ENCODE measurements around the gene TRPV2. TPM values are rescaled to one million over a fixed set of nuclear protein-coding genes. Genes with fewer than 3 reads are reported as not detected.

The TRPV2 gene
- total and polyA plus RNA-seq, 10 of the 15 experiments (the other 5 are each of a cell fraction or from before 2014, with no cell fraction given): 8.9 to 94.4 (median 54.1) TPM

DNA sequence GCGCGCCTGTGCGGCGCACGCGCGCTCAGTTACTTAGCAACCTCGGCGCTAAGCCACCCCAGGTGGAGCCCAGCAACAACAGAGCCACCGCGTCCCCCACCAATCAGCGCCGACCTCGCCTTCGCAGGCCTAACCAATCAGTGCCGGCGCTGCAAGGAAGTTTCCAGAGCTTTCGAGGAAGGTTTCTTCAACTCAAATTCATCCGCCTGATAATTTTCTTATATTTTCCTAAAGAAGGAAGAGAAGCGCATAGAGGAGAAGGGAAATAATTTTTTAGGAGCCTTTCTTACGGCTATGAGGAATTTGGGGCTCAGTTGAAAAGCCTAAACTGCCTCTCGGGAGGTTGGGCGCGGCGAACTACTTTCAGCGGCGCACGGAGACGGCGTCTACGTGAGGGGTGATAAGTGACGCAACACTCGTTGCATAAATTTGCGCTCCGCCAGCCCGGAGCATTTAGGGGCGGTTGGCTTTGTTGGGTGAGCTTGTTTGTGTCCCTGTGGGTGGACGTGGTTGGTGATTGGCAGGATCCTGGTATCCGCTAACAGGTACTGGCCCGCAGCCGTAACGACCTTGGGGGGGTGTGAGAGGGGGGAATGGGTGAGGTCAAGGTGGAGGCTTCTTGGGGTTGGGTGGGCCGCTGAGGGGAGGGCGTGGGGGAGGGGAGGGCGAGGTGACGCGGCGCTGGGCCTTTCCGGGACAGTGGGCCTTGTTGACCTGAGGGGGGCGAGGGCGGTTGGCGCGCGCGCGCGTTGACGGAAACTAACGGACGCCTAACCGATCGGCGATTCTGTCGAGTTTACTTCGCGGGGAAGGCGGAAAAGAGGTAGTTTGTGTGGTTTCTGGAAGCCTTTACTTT lies 34.5 kb upstream of the TRPV2 start, which contains the start of gene UBB (continued):
- TF ChIP-seq E4F1 (IDR thresholded peaks at IDR 0.05; ENCODE audit: borderline replicate concordance, partially characterized antibody) (peak; percentile 50), SMC3 (IDR thresholded peaks at IDR 0.05; ENCODE audit: borderline replicate concordance, low read length) (0 out of 2 replicates have a peak, but pooled peaks have one; percentile 9), POLR2AphosphoS5 (IDR thresholded peaks at IDR 0.05; ENCODE audit: low read length) (peak; percentile 100), MXI1 (IDR thresholded peaks at IDR 0.05; ENCODE audit: low read depth, low read length) (no peak), SMAD1 (IDR thresholded peaks at IDR 0.05; ENCODE audit: low read depth, partially characterized antibody) (peak; percentile 95), JUNB (IDR thresholded peaks at IDR 0.05) (peak; percentile 18; the same call in 1 of the 2 replicates), POU2F2 (IDR thresholded peaks at IDR 0.05; ENCODE audit: borderline replicate concordance, low read depth, low read length) (peak; percentile 100), PML (IDR thresholded peaks at IDR 0.05; ENCODE audit: low read length) (peak; percentile 100), BHLHE40 (IDR thresholded peaks at IDR 0.05; ENCODE audit: borderline replicate concordance in 1 of 2, low read depth in 2 of 2, low read length in 1 of 2) (peak; percentile 26 to 52; a peak in 1 of 4 replicates), JUND (IDR thresholded peaks at IDR 0.05; ENCODE audit: low read depth, low read length) (0 out of 2 replicates have a peak, but pooled peaks have one; percentile 25), NRF1 (conservative IDR thresholded peaks at IDR 0.05; ENCODE audit: low read depth, low read length) (peak; percentile 44; the same call in 1 of the 2 replicates), BCL11A (IDR thresholded peaks at IDR 0.05; ENCODE audit: low read depth, low read length) (peak; percentile 45; the same call in 1 of the 2 replicates), RCOR1 (conservative IDR thresholded peaks at IDR 0.05; ENCODE audit: low read depth, low read length) (0 out of 2 replicates have a peak, but pooled peaks have one; percentile 82), CEBPB (IDR thresholded peaks at IDR 0.05; ENCODE audit: borderline replicate concordance in 1 of 2, low read depth in 2 of 2, low read length in 2 of 2) (peak in 1 of 2 experiments; percentile 80; a peak in 2 of 4 replicates), STAT1 (conservative IDR thresholded peaks at IDR 0.05) (peak; percentile 99), TCF3 (IDR thresholded peaks at IDR 0.05; ENCODE audit: borderline replicate concordance, insufficient read depth, low read depth, low read length) (peak; percentile 85; the same call in 1 of the 2 replicates), HDGF (IDR thresholded peaks at IDR 0.05) (0 out of 2 replicates have a peak, but pooled peaks have one; percentile 39), YY1 (IDR thresholded peaks at IDR 0.05; ENCODE audit: low read depth, low read length) (peak; percentile 86), E2F8 (IDR thresholded peaks at IDR 0.05; ENCODE audit: low read depth, partially characterized antibody) (peak; percentile 88), RELB (IDR thresholded peaks at IDR 0.05; ENCODE audit: low read depth) (peak; percentile 88), ZNF24 (IDR thresholded peaks at IDR 0.05) (no peak), MYC (IDR thresholded peaks at IDR 0.05; ENCODE audit: insufficient read depth, insufficient read length, insufficient replicate concordance, low read length, severe bottlenecking) (peak; percentile 47), GATAD2B (conservative IDR thresholded peaks at IDR 0.05; ENCODE audit: low read depth) (no peak)

Data from GM12878 (cell line).